Hematopoietic multipotent progenitor cell treated with erythropoietin and hydrocortisone succinate and interleukin-3 and kit ligand, for 4 days (in vitro differentiated cells): ENCODE measurements around the gene SAMD13.
A peak's percentile ranks its signal among the peaks of the same experiment; 100 is the strongest.

Experiments
- DNase-seq: peaks from one replicate; pipeline ENCODE4 v3.0.0-alpha.2; 2015

SAMD13 gene, protein sequence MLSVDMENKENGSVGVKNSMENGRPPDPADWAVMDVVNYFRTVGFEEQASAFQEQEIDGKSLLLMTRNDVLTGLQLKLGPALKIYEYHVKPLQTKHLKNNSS

DNA sequence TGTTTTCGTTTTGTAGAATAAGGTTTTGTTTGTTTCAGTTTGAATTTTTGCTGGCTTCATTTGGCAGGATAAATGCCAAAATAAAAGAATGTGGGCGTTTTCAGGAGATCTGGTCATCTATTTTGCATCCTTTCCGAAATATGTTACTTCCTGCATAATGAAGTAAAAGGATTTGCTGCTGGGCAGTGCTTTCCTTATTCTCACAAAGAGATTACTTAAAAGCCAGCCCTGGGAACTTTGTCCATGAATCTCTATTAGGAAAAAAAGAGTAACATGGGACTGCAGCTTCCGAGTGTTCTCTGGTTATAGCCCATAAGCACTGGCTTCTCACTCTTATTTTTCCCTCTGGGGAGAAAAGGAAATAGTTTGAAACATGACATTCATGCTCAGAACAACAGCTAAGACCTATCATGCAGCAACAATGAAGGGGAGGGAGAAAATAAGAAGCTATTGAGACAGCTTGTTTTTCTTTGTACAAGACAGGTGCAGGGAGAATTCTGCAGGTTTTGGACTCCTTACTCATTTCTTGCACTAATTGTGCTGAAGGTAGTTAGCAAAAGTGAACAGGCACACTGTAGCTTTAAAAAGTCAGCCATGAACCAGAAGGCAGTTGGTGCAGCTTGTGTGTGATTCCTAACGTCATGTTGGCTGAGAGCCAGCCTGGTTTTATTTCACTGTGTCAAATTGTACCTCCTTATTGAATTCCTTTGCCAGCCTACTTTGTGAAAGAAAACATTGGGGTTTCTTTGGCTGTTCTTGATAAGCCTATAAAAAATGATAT, at the start of gene SAMD13:
Gene SAMD13, plus strand, starts transcription at position 705 of the 781 bp plus-strand sequence. CDS start 1,527 bp downstream, outside the sequence.
- DNase-seq = peak; percentile 95

DNA sequence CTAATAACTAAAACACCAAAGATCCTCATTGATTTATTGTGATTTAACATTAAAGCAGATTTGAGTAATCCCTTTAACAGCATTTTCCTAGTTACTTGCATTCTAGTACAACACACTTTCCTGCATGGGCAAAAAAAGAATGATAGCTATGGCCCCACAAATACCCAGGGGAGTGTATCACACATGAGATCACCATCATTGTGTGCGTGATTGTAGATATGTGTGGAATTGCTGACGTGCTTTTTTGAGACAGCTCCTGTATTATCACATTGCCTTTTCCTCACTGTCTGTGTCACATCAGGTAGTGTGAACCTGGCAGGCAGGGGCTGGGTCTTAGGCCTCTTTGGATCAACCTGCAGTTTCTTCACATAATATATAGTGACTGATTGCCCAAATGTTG, 48.5 kb upstream of the SAMD13 start:
- DNase-seq = no peak

DNA sequence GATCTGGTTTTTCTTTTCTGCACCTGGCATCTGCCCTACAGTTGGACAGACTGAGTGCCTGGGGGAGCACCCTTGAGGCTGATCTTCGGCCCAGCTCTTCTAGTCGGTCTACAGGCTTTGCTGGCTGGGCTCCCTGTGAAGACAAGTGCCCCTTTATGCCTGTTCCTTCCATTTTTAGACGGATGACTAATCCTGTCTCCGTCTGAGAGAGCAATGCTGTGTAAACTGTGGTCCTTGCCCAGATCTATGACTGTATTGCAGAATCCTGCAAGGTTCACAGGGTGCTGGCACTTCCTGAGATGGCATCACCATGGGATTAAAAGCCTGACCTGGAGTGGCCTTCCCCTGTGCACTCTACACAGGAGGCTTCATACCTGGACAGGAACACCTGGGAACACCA, 47.6 kb upstream of the SAMD13 start:
- no peak for DNase-seq

DNA sequence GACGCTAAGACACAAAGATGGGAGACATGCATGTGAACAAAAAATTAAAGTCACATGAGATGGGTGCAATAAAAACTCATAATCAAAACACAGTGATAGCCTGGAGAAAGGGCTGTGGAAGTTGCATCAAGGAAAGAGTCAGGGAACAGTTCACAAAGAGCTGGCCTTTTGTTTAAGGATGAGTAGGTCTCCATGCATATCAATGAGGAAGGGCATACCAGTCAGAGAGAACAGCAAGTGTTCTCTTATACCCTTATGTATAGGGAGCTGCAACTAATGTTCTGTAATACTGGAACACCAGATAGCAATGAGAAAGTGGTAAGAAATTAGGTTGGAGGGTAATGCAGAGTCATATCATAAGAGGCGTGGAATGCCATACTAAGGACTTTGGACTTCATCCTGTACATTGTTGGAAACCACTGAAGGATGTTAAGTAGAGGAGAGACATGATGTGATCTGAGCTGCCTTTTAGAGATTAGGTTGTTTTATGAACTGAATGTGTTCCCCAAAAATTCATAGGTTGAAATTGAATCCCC, 46.7 kb upstream of the SAMD13 start:
- DNase-seq = no peak

DNA sequence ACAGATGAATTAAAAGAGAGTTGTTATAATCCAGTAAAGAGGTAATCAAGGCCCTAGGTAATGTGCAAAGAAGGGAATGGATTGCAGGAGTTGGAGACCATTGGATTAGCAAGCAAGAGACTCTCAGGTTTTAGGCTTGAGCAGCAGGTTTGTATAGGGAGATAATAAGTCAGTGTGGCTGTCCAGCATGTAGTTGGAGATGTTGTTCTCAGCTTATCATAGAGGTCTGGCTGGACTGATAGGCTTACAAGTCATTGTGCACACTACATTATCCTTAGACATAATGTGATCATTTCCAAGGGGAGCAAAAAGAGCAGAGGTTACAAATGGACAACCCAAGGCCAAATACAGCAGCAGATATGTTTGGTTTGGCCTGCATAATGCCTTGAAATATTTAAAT, 45.9 kb upstream of the SAMD13 start:
- peak; percentile 84 for DNase-seq

DNA sequence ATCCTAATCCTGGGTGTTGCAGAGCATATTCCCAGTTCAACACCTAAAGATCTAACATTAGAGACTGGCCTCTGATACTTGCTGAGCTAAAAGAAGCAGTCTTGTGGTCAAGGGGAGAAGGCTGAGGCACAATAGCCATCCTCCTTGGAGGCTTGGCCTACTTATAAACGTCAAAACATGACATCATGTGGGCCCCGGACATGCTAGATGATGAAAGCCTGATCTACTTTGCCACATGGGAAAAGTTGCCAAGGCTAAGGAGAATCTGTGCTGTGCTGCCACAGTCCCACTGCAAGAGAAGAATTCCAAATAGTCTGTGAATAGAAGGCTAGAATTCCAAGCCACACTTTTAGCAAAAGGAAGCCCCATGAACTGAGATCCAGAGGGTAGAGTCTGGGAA, 43.9 kb upstream of the SAMD13 start:
- DNase-seq = no peak

DNA sequence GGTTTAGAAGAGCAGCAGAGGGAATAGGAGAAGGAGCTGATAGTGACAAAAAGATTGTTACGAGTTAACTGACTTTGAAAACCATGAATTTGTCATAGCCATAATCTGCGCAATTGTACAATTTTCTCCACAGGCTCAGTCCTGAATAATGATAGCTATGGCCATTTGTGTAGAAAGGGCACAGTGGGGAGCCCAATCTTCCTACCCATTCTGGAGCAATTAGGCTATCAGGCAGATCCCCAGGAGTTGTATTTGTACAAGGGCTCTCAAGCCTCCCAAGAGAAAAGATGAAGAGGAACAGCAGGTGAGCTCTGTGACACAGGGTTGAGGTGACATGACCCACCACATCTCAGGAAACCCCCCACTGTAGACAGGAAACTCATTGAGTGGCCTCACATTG, 42.1 kb upstream of the SAMD13 start:
- DNase-seq = no peak

DNA sequence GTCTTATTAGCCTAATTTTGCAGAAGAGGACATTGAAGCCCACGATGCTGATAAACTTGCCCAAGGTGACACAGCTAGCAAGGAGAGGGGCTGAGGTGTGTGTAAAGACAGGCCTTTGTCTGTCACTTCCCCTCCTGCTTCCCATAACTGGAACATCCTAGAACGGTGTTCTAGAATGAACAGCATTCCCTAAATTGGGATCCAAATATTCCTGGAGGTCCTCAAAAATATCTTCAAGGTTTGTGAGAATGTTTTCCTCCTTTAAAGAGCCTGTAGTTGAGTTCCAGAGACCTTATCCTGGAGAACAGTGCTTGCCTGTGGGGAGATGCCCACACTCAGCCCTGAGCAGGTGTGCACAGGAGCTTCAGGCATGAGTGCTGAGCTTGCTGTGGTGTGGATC, 41.5 kb upstream of the SAMD13 start:
- DNase-seq = no peak

DNA sequence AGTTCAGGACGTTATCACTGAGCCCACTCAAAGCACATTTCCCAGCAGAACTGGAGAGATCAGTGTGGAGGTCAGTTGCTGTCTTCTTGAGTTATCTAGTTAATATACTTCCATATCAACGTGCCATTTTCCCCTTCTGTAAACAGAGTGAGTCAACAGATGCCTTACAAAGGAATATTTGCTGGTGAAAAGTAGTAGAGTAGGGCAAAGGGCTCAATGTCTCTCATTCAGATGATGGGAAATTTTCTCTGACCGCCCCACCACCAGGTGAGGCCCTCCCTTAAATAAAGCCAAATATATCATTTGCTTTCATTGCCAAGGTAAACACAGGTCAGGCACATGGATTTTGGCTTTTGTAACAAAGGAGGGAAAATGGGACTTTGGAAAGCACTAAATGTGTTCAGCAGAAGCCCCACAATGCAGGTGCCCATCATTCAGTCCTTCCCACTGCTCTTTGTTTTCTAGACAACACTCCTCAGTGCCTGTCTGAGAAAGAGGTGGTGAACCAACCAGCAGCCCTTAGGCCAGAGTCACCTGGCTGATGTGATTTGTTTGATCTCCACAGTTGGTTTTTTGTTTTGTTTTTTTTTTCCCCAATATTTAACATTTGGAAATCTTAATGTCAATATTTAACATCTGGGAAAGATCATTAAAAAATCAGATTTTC, 40.5 kb upstream of the SAMD13 start:
- no peak for DNase-seq

DNA sequence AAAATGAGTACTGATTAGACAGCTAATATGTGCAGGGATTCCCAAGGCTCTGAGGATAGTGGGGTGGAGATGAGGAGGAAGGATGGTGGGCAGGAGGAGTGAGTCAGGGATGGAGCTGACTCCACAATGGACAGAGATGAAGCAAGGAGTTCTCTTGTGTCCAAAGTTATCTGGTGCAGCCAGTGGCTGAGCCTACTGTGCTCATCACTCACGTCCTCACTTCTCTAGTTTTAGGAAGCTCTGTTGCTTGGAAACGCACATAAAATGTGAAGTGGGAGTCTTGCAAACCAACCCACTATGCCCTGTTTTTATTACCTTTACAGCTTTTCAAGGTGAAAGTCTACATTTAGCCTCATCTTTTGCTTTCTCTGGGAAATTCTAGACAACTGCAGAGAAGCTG, 36.5 kb upstream of the SAMD13 start:
- DNase-seq = no peak

DNA sequence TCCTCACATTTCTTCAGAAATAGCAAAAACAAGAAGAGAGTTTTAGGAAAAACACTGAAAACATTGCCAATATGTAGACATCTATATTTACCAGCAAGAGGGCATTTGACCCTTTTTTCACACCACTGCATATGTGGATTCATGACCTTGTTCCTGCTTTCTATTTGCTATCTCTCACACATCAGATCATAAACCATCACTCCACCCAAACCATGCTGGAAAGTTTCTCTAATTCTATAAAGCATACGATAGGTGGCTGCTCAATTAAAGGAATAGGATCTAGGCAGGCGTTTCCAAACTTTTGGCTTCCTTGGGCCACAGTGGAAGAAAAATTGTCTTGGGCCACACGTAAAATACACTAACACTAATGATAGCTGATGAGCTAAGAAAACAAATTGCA, 35.6 kb upstream of the SAMD13 start:
- DNase-seq = no peak

DNA sequence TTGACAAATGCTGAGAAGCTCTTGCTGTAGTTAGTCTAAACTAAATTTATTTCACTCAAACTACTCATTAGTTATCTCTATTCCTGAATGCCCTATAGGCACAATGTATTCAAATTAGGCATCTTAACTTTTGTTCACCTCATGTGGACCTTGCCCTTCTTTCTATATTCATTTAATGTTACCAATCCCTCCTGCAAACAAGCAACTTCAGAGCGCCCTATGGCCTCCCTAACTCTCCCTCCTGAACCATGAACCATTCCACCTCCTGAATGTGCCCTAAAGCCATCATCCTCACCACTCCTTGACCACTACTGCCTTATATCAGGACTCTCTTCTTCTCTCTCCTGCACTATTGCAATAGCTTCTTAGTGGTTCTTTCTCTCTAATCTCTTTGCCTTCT, 34.8 kb upstream of the SAMD13 start:
- DNase-seq = no peak

DNA sequence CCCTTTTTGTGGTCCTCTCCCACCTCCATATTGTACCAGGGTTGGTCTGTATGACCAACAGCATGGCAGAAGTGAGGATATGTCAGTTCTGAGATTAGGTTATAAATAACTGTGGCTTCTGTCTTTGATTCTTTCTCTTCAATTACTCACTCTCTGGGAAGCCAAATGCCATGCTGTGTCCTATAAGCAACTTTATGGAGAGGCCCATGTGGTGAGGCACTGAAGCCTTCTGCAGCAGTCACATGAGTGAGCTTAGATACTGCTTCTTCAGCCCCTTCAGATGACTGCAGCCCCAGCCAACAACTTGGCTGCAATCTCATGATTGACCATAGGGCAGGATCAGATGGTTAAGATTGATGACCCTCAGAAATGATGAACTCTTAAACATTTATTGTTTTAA, 34.0 kb upstream of the SAMD13 start:
- DNase-seq = no peak

DNA sequence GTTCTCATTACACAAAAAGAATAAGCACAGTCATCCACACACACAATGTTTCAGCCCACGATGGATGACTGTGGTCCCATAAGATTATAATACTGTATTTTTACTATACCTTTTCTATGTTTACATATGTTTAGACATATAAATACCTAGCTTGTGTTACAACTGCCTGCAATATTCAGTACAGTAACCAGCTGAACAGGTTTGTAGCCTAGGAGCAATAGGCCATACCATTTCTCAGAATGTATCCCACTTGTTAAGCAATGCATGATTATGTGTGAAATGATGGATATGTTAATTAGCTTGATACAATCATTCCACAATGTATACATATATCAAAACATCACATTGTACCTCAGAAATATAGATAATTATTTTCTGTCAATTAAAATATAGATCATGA, 33.2 kb upstream of the SAMD13 start:
- DNase-seq = no peak

DNA sequence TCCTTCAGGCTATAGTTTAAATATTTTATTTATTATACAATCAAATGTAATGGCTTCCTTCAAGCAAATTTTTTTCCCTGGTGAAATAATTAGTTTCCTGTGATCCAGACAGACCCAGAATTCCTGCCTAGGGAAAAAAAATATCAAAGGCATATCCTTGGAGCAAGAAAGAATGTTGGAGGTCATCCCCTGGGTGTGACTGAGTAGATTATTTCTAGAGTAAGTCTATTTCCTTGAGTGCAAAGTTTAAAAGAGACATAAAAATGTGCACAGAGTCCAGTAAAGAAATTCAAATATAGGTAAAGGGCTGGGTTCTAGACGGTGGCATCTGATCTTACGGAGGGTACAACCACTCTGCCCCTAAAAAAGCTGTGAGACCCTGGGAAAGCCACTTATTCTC, 32.2 kb upstream of the SAMD13 start:
- no peak for DNase-seq

DNA sequence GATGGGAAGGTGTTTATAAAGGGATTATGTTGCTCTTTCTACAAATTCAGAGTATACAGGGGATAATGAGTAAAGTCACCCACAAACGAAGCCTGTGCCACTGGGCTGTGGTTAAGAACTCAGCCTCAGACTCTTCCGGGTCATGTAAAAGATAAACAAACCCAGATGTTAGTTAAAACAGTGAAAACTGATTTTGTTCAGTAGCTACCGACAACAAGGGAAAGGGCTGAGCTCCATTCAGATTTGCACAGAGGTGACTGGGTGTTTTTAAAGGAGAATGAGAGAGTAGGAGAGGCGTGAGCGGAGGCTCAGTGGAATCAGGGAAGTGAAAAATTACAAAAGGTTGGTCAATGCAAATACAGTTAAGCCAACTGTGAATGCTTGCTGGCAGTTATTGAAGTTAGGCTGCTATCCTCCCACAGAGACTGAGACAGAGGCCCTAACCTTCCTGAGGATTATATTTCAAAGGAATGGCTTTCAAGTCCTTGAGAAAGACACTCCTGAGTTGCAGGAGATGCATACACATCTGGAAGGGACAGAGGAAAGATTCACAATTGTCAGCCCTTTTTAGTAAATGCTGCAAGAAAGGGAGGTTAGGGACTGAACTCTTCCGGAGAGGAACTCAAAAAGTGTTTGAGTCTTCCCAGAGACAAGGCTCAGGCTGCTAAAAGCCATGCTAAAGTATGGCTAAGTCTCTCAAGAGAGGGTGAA, 29.9 kb upstream of the SAMD13 start:
- peak; percentile 35 for DNase-seq

DNA sequence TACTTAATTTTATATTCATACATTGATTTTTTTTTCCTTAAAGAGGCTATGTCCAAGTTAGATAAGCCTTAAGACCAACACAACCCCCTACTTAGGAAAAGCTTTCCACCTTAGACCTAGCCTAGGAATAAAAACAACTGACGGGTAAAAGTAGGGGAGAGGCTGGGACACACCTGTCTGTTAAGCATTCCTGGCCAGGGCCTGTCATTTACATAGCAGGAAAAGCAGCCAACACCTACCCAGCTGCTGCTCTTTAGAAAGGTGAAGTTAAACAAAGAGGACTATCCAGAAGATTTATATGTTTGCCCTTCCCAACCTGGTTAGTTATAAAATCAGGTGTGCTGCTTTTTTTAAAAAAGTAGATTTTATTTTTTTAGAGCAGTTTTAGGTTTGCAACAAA, 29.1 kb upstream of the SAMD13 start:
- no peak for DNase-seq

DNA sequence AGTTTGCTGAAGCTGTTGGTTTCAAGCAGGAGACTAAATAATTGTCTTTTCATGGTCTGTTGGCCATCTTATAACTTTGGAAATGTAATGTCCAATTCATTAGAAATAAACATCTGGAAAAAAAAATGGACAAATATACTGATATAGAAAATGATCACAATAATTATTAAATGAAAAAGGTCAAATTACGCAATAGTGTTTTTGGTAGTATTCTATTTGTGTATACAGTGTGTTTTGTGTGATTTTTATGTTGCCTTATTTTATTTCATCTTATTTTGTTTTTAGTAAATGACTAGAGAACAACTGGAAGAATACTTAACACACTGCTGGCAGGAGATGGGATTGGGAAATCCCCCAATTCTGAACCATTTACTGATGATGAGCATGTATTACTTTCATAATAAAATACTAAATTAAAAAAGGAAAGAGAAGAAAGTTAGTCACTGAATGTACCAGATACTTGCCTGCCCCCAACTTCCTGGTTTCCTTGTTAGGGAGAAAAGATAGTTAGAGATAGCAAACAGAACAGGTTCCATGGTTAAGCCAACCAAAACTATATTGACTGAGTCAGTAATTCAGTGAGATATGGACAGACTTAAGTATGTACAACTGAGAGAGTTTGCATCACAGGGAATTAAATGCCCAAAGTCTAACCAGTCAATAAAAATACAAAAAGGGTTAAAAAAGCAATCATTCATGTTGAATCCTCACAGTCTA, 24.0 kb upstream of the SAMD13 start:
- no peak for DNase-seq

DNA sequence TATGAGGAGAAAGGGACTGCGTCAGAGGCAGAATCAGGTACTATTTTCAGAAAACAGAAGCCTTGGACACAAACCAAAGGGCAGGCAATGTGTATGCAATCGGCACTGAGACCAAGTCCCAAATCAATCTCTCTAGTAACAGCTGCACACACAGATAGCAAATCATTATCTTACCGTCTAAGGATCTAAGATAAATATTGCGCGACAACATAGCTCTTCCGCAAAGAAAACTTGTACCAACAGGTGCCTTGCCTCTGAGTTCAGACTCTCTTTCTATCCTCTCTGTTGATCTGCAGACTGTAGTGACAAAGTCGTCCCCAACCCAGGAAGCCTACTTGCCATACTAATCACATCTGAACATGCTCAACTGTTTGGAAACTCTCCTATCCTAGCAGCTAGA, 22.6 kb upstream of the SAMD13 start:
- DNase-seq = peak; percentile 72

DNA sequence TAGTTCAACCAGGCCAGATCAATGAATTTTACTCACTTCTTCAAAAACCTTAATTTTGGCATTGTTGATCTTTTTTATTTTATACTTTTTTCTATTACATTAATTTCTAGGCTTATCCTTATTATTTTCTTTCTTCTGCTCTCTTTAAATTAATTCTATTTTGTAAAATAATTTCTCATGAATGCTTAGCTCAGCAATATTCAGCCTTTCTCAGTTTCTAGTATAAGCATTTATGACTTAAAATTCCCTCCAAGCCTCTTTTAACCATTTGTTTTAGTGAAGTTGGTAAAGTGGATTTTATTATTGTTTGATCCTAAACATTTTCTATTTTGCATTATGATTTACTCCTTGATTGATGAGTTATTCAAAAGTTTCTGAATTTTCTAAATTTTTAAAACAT, 20.6 kb upstream of the SAMD13 start:
- no peak for DNase-seq

DNA sequence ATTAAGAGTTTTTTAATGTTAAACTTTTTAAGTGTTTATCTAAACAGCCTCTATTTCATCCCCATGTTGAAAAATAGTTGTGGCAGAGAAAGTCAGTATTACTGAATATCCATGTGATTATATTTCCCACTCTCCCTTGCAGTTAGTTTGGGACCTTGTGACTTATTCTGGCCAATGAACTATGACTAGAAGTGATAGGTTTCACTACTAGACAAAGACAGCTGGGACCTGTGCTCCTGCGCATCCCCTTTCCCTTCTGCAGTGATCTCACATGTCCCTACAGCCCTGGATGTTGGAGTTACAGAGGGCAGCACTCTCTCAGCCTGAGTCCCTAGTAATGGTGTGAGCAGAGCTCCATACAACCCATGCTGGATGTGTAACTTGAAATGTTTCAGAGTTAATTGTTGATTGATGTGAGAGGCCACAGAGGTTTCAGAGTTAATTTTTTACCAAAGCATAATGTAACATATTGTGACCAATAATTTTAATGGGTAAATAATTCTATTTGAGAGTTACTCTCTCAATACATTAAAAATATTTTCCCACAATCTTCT, 18.7 kb upstream of the SAMD13 start:
- no peak for DNase-seq

DNA sequence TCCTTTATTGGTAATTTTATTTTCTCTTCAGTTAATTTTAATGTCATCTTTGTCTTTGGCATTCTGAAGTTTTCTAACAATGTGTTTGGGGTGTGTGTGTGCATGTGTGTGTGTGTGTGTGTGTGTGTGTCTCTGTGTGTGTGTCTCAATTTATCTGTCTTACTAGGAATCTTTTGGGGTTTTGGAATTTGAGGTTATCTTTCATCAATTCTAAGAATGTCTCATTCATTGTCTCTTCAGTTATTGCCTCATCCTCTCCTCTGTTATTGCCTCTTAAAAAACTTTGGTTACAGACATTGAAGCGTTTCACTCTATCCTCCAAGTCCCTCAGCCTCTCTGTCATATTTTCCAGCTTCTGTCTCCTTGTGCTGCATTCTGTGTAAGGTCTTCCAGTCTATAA, 18.1 kb upstream of the SAMD13 start:
- peak; percentile 62 for DNase-seq

DNA sequence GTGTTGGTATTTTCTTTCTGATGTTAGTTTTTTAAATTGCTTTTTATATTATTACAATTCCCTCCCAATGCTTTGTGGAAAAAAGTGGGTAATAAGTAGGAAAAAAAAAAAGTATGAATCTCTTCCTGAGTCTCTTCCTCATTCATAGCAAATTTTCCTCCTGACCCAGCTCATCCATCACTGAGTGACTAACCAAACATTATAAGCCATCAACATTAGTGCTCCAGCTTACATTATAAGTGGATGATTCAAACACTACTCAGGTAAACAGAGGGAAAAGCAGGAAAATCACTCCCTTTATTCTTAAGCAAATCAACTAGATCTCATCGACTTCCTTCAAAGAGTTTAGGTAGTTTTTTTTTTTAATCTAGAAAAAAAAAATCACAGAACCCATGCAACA, 15.4 kb upstream of the SAMD13 start:
- DNase-seq = no peak
